SK-N-SH (cell line): Measurements from ENCODE around the gene ACD. TPM values are rescaled to one million over a fixed set of nuclear protein-coding genes. Genes with fewer than 3 reads are reported as not detected.

Experiments
- CTCF ChIA-PET: fragments of 300-600, 350-600 bp; formaldehyde crosslinking; extraction: SDS; loops from one replicate; lab custom pipeline; 2021; lab: Yijun Ruan, JAX
- POLR2A ChIA-PET: fragments of 350-600 bp; sonication (Branson Sonifier 250); formaldehyde crosslinking; extraction: SDS; loops from one replicate; lab custom pipeline; 2020; ENCODE audit warnings: antibody characterized with exemption, inconsistent platforms; lab: Yijun Ruan, JAX
- DNase-seq: peaks from one replicate; pipeline ENCODE4 v3.0.0; 2012
- H2AFZ ChIP-seq: fragments of 200-600 bp; sonication (generic); 2 replicates; pipeline ENCODE4 v1.8.1; 2016; ENCODE audit warnings: antibody characterized with exemption, mild to moderate bottlenecking, low read depth
- H3F3A ChIP-seq: fragments of 200-600 bp; sonication (generic); replicated peaks from 2 replicates; pipeline ENCODE3; 2016; ENCODE audit warnings: antibody characterized with exemption, mild to moderate bottlenecking; ENCODE audit not compliant: insufficient read depth
- H3K27ac ChIP-seq, 2 experiments: fragments of 200-500 bp in 1 of 2; fragments of 200-600 bp in 1 of 2; sonication (Bioruptor generic) in 1 of 2; sonication (generic), shearing (Covaris generic) in 1 of 2; 2 replicates each; pipeline versions ENCODE4 v1.5.1 to v1.6.1; 2014 to 2016; ENCODE audit warnings: low read depth in 2 of 2, inconsistent platforms in 1 of 2, low read length in 1 of 2, mild to moderate bottlenecking in 1 of 2, mixed read lengths in 1 of 2
- H3K27me3 ChIP-seq: fragments of 200-600 bp; sonication (generic), shearing (Covaris generic); 2 replicates; pipeline ENCODE4 v1.6.1; 2016; ENCODE audit warnings: mixed run types; ENCODE audit not compliant: insufficient read depth
- H3K36me3 ChIP-seq, 2 experiments: fragments of 200-500 bp in 1 of 2; fragments of 200-600 bp in 1 of 2; sonication (Bioruptor generic) in 1 of 2; sonication (generic) in 1 of 2; replicated peaks in 1 of 2; 2 replicates each; pipeline versions ENCODE3 to v1.5.1; 2014 to 2016; ENCODE audit warnings: low read length in 1 of 2, mild to moderate bottlenecking in 1 of 2; ENCODE audit not compliant: insufficient read depth in 2 of 2, control insufficient read depth in 1 of 2
- H3K4me1 ChIP-seq, 2 experiments: fragments of 200-500 bp in 1 of 2; fragments of 200-600 bp in 1 of 2; sonication (Bioruptor generic) in 1 of 2; sonication (generic), shearing (Covaris generic) in 1 of 2; 2 replicates each; pipeline versions ENCODE4 v1.5.1 to v1.6.1; 2014 to 2016; ENCODE audit warnings: low read depth in 1 of 2, low read length in 1 of 2, mixed run types in 1 of 2; ENCODE audit not compliant: insufficient read depth in 2 of 2, control insufficient read depth in 1 of 2
- H3K4me2 ChIP-seq: fragments of 200-600 bp; sonication (generic), shearing (Covaris generic); 2 replicates; pipeline ENCODE4 v1.6.1; 2017; ENCODE audit warnings: mixed run types
- H3K4me3 ChIP-seq, 2 experiments: fragments of 200-500 bp in 1 of 2; fragments of 200-600 bp in 1 of 2; sonication (Bioruptor generic) in 1 of 2; sonication (generic), shearing (Covaris generic) in 1 of 2; 2 replicates each; pipeline versions ENCODE4 v1.5.1 to v1.8.1; 2014 to 2016; ENCODE audit warnings: low read depth in 2 of 2, inconsistent platforms in 1 of 2, low read length in 1 of 2, mild to moderate bottlenecking in 1 of 2, mixed read lengths in 1 of 2, moderate library complexity in 1 of 2
- H3K79me2 ChIP-seq: fragments of 200-600 bp; sonication (generic); 2 replicates; pipeline ENCODE4 v1.8.1; 2017; ENCODE audit warnings: mild to moderate bottlenecking; ENCODE audit not compliant: insufficient read depth
- H3K9ac ChIP-seq: fragments of 200-600 bp; sonication (generic); 2 replicates; pipeline ENCODE4 v1.6.1; 2017; ENCODE audit warnings: mixed run types
- H3K9me2 ChIP-seq: fragments of 200-600 bp; sonication (generic); 2 replicates; pipeline ENCODE4 v1.6.1; 2017; ENCODE audit warnings: mixed run types
- H3K9me3 ChIP-seq: fragments of 200-600 bp; sonication (generic); 2 replicates; pipeline ENCODE4 v1.6.1; 2017; ENCODE audit warnings: mixed run types, mild to moderate bottlenecking, moderate library complexity
- H4K20me1 ChIP-seq: fragments of 200-600 bp; sonication (generic); 2 replicates; pipeline ENCODE4 v1.6.1; 2017; ENCODE audit warnings: mild to moderate bottlenecking, mixed run types; ENCODE audit not compliant: insufficient read depth
- CHD2 ChIP-seq: fragments of 150-350 bp; IDR thresholded peaks from 2 replicates; pipeline ENCODE4 v1.6.1; 2018; ENCODE audit warnings: low read length; ENCODE audit not compliant: partially characterized antibody
- EP300 ChIP-seq, 2 experiments: IDR thresholded peaks; 2 replicates each; pipeline versions ENCODE4 v1.4.0 to v1.6.1; 2012; ENCODE audit warnings: borderline replicate concordance in 1 of 2, low read depth in 1 of 2, low read length in 1 of 2
- FOSL2 ChIP-seq: IDR thresholded peaks from 2 replicates; pipeline ENCODE4 v1.4.0; 2012; ENCODE audit warnings: low read depth, mild to moderate bottlenecking, moderate library complexity, borderline replicate concordance
- FOXM1 ChIP-seq: IDR thresholded peaks from 2 replicates; pipeline ENCODE4 v1.4.0; 2012; ENCODE audit warnings: low read depth, mild to moderate bottlenecking
- GATA2 ChIP-seq: sonication (generic); formaldehyde crosslinking; IDR thresholded peaks from 2 replicates; pipeline ENCODE4 v1.5.0; 2020; ENCODE audit warnings: mild to moderate bottlenecking, missing genetic modification reagents
- MXI1 ChIP-seq: IDR thresholded peaks from 2 replicates; pipeline ENCODE4 v1.6.1; 2012; ENCODE audit warnings: mild to moderate bottlenecking, low read depth, low read length, improper control_type of control experiment
- NFIC ChIP-seq: IDR thresholded peaks from 2 replicates; pipeline ENCODE4 v1.4.0; 2012; ENCODE audit warnings: borderline replicate concordance
- SIN3A ChIP-seq: IDR thresholded peaks from 2 replicates; pipeline ENCODE4 v1.6.1; 2012; ENCODE audit warnings: low read depth, mild to moderate bottlenecking, low read length, moderate library complexity, borderline replicate concordance
- SMC3 ChIP-seq: IDR thresholded peaks from 2 replicates; pipeline ENCODE4 v1.6.1; 2012; ENCODE audit warnings: low read depth, low read length, improper control_type of control experiment
- TAF1 ChIP-seq: IDR thresholded peaks from 2 replicates; pipeline ENCODE4 v1.6.1; 2012; ENCODE audit warnings: low read depth, mild to moderate bottlenecking, low read length, moderate library complexity, borderline replicate concordance
- TEAD4 ChIP-seq: IDR thresholded peaks from 2 replicates; pipeline ENCODE4 v1.4.0; 2012; ENCODE audit warnings: mild to moderate bottlenecking, borderline replicate concordance; ENCODE audit not compliant: insufficient read depth
- USF1 ChIP-seq: IDR thresholded peaks from 2 replicates; pipeline ENCODE4 v1.4.0; 2012; ENCODE audit warnings: low read depth, borderline replicate concordance
- WGBS: methylation state at CpG from one replicate; pipeline ENCODE4 v1.1.6; 2017; ENCODE audit warnings: low lambda C conversion rate; 5-methylcytosine and 5-hydroxymethylcytosine counted together
- polyA plus RNA-seq, 3 experiments: library from polyadenylated mRNA; depleted of rRNA; stranded (reverse); fragments of >200 nt; gene quantifications; 2 replicates each; pipeline ENCODE4 v1.2.3, GENCODE V29; 2012

Gene ACD
- polyA plus RNA-seq, 1 of the 3 experiments (the other 2 are of a cell fraction) = 37.8 TPM

GRCh38 chr16:67659675-67660563, at the start of gene ACD (continued):
- TF ChIP-seq USF1 (no peak), TAF1 (0 out of 2 replicates have a peak, but pooled peaks have one; percentile 5), GATA2 (CRISPR knock-in tag) (no peak)

GRCh38 chr16:67709050-67709449, 49.0 kb upstream of the ACD start:
- H3K4me2 ChIP-seq = no peak overlapping the region
- peaks cover 6% of the 10 kb centered on the region for H3F3A ChIP-seq
- H3K4me3 ChIP-seq = no peak overlapping the region
- no peak for TF ChIP-seq EP300 (IDR thresholded peaks at IDR 0.05; ENCODE audit: borderline replicate concordance in 1 of 2, low read depth in 1 of 2, low read length in 1 of 2)
- peaks cover 0 to 12% of the 10 kb centered on the region in 2 experiments; a peak in 1 of 4 replicates for H3K4me1 ChIP-seq
- H3K9me2 ChIP-seq = no peaks in the 10 kb centered on the region
- peaks cover 0 to 2% of the 10 kb centered on the region in 2 experiments for H3K36me3 ChIP-seq
- DNase-seq = no peak
- H3K79me2 ChIP-seq = peaks cover 89% of the 10 kb centered on the region
- H3K9ac ChIP-seq = no peak overlapping the region
- 100% methylated on average over 1 of the region's 1 CpG for WGBS
- H3K27ac ChIP-seq = no peak overlapping the region
- CTCF ChIA-PET = interaction anchor here (1.1 to 2.5 kb wide), 3 partner anchors 41 to 107 kb away, joined by 3 to 9 read pairs (median 4); partner anchors contain the start of gene CARMIL2
- POLR2A ChIA-PET = no interaction called here
- H2AFZ ChIP-seq = no peak overlapping the region
- H3K27me3 ChIP-seq = no peaks in the 10 kb centered on the region
- peaks cover 27% of the 10 kb centered on the region for H4K20me1 ChIP-seq
- H3K9me3 ChIP-seq = no peaks in the 10 kb centered on the region

- no peak overlapping the region for H3K4me2 ChIP-seq
- H3K36me3 ChIP-seq = peaks cover 0 to 2% of the 10 kb centered on the region in 2 experiments
- H3K27ac ChIP-seq = no peak overlapping the region
- H3K9ac ChIP-seq = no peak overlapping the region
- H3K27me3 ChIP-seq = no peaks in the 10 kb centered on the region
- peaks cover 23% of the 10 kb centered on the region for H4K20me1 ChIP-seq
- WGBS = 100% methylated on average over 2 of the region's 2 CpGs
- H3K9me3 ChIP-seq = no peaks in the 10 kb centered on the region
- no peaks in the 10 kb centered on the region for H3K9me2 ChIP-seq
- TF ChIP-seq USF1 (no peak), SMC3 (no peak), SIN3A (no peak), NFIC (no peak), FOXM1 (no peak), CHD2 (no peak), TEAD4 (no peak), FOSL2 (no peak), MXI1 (no peak)
- H3K4me1 ChIP-seq = peaks cover 0 to 12% of the 10 kb centered on the region in 2 experiments; a peak in 1 of 4 replicates
- H3K79me2 ChIP-seq = peaks cover 89% of the 10 kb centered on the region
- no peak for DNase-seq
- H3K4me3 ChIP-seq = no peak overlapping the region
- no peak overlapping the region for H2AFZ ChIP-seq
- ChIA-PET POLR2A (no interaction called here), CTCF (interaction anchor here (1.1 to 2.5 kb wide), 2 partner anchors 40 to 108 kb away, joined by 3 to 9 read pairs; no protein-coding TSS in a partner anchor)
- peaks cover 8% of the 10 kb centered on the region for H3F3A ChIP-seq
These were observed 48.3 kb upstream of the ACD start for GRCh38 chr16:67708368-67708771.
